Measurements from ENCODE around the gene LRBA. TPM values are rescaled to one million over a fixed set of nuclear protein-coding genes. Genes with fewer than 3 reads are reported as not detected.

Gene LRBA
- total RNA-seq, 1 donor from 2014 or later = 46.2 TPM

DNA sequence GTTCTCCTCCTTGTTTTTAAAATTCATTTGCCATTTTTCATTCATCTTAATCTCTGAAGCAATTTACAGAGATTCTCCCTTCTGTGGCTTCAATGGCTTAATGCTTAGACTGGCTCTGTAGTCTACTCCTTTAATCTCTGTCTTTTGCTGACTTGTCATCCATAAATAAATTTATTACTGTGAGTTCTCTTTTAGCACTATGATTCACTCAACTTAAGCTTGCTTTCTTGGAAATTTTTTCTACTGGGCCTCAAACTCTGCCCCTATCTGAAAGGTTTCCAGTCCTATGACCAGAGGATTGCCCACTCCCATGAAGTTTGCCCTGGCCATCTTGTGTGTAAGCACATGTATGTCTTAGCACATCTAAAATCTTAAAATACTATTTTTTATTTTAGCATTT, 685.7 kb downstream of the LRBA start:
- intact Hi-C loops (cut with DNase I) = no loop called here
- DNase-seq = no peak
- Histone ChIP-seq H3K4me1 (no peaks in the 10 kb centered on the region), H3K4me3 (no peak overlapping the region), H3K36me3 (no peaks in the 10 kb centered on the region), H3K27ac (no peak overlapping the region), H3K27me3 (ENCODE audit: low read depth) (no peaks in the 10 kb centered on the region), H3K9me3 (no peaks in the 10 kb centered on the region)
- no peak for ATAC-seq
- TF ChIP-seq CTCF (IDR thresholded peaks at IDR 0.05) = no peak

DNA sequence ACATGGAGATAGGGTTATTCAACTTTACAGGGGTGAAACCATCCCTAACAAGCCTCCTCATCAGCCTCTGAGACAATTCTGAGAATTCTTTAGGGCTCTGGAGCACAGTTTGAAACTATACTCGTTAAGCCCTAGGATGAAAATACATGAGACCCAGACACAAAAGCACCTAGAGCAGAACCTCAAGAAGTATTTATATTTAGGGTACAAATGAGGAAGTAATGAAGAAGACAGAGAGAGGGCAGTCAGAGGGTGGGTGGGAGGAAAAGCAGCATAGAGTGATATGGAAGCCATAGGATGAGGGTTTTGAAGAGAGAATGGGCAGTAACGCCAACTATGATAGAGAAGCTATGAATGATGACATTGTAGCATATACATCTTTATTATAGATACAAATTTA, 686.6 kb downstream of the LRBA start:
- intact Hi-C loops (cut with DNase I) = no loop called here
- Histone ChIP-seq H3K9me3 (no peaks in the 10 kb centered on the region), H3K36me3 (no peaks in the 10 kb centered on the region), H3K4me3 (no peak overlapping the region), H3K4me1 (no peaks in the 10 kb centered on the region), H3K27me3 (ENCODE audit: low read depth) (no peaks in the 10 kb centered on the region), H3K27ac (no peak overlapping the region)
- ATAC-seq = no peak
- no peak for DNase-seq
- TF ChIP-seq CTCF (IDR thresholded peaks at IDR 0.05) = no peak

GRCh38 chr4:150327262-150327780, 687.8 kb downstream of the LRBA start:
- no peaks in the 10 kb centered on the region for H3K27me3 ChIP-seq (ENCODE audit: low read depth)
- no peak for DNase-seq
- no peak overlapping the region for H3K4me3 ChIP-seq
- no peak overlapping the region for H3K27ac ChIP-seq
- ATAC-seq = no peak
- no peaks in the 10 kb centered on the region for H3K4me1 ChIP-seq
- TF ChIP-seq CTCF (IDR thresholded peaks at IDR 0.05) = no peak
- intact Hi-C loops (cut with DNase I) = no loop called here
- no peaks in the 10 kb centered on the region for H3K9me3 ChIP-seq
- no peaks in the 10 kb centered on the region for H3K36me3 ChIP-seq

DNA sequence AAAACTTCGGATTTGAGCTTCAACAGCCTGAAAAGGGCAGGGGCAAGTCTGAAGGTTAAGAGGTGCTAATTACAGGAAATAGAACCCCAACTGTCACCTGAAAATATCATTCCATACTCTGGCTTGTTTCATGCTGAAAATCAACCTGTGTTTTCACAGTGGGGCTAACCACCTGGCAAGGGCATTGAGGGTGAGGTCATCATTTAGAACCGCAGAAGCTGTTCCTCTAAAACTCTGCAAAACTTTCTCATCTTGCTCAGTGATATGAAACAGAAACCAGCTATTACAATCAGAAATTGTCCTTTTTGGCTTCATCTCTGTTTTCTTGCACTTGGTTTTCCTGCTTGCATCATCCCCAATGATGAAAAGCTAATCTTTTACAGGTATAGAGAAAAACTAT, 689.2 kb downstream of the LRBA start:
- Histone ChIP-seq H3K9me3 (no peaks in the 10 kb centered on the region), H3K27ac (no peak overlapping the region), H3K36me3 (no peaks in the 10 kb centered on the region), H3K4me1 (no peaks in the 10 kb centered on the region), H3K4me3 (no peak overlapping the region), H3K27me3 (ENCODE audit: low read depth) (no peaks in the 10 kb centered on the region)
- DNase-seq (no peak), ATAC-seq (no peak)
- no peak for TF ChIP-seq CTCF (IDR thresholded peaks at IDR 0.05)
- intact Hi-C loops (cut with DNase I) = no loop called here

- no peak for TF ChIP-seq CTCF (IDR thresholded peaks at IDR 0.05)
- intact Hi-C loops (cut with DNase I) = no loop called here
- no peak for DNase-seq
- no peaks in the 10 kb centered on the region for H3K9me3 ChIP-seq
- no peak overlapping the region for H3K4me3 ChIP-seq
- no peaks in the 10 kb centered on the region for H3K36me3 ChIP-seq
- no peak overlapping the region for H3K27ac ChIP-seq
- H3K27me3 ChIP-seq (ENCODE audit: low read depth) = no peaks in the 10 kb centered on the region
- H3K4me1 ChIP-seq = no peaks in the 10 kb centered on the region
- ATAC-seq = no peak
Observed at GRCh38 chr4:150323406-150324325, 691.4 kb downstream of the LRBA start.

All from lower lobe of right lung (tissue), 2 donors.